Loucy (cell line): ENCODE data around the gene LEPROT.

Experiments used
- EZH2phosphoT487 ChIP-seq: fragments of 200-600 bp; IDR thresholded peaks from 2 replicates; pipeline ENCODE4 v1.6.1; 2018; ENCODE audit warnings: antibody characterized with exemption, mild to moderate bottlenecking, moderate library complexity, borderline replicate concordance
- TF ChIP-seq, protein P1 (sequence below): fragments of 200-600 bp; sonication (generic); conservative IDR thresholded peaks from 2 replicates; pipeline ENCODE4 v1.5.1; 2014; ENCODE audit warnings: mild to moderate bottlenecking, antibody characterized with exemption, low read length

DNA sequence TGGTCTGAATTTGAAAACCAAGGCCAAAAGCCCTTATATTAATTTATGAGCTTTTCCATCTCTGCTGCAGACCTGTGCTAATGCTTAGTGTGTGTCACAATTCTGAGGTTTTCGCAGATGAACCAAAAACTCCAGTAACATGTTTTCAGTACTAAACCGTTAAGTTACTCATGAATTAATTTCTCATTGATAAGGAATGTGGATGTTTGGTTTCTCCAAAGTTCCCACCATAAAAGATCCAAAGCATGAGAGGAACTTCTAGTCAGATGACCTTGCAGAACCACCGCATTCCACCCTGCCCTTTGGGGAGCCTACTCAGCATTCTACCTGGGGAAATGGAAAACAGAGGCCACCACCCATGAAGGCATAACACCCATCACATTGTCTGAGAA, 7.5 kb upstream of the LEPROT start:
- TF ChIP-seq, protein P1, sequence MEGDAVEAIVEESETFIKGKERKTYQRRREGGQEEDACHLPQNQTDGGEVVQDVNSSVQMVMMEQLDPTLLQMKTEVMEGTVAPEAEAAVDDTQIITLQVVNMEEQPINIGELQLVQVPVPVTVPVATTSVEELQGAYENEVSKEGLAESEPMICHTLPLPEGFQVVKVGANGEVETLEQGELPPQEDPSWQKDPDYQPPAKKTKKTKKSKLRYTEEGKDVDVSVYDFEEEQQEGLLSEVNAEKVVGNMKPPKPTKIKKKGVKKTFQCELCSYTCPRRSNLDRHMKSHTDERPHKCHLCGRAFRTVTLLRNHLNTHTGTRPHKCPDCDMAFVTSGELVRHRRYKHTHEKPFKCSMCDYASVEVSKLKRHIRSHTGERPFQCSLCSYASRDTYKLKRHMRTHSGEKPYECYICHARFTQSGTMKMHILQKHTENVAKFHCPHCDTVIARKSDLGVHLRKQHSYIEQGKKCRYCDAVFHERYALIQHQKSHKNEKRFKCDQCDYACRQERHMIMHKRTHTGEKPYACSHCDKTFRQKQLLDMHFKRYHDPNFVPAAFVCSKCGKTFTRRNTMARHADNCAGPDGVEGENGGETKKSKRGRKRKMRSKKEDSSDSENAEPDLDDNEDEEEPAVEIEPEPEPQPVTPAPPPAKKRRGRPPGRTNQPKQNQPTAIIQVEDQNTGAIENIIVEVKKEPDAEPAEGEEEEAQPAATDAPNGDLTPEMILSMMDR: no peak
- no peak for TF ChIP-seq EZH2phosphoT487
